ENCODE results near the gene GAS2L3.
"Not testable (repeated sequence)": the region's sequence is repeated elsewhere in the genome, so short reads cannot be mapped to it uniquely, and the experiment has no call there.

The GAS2L3 gene

DNA sequence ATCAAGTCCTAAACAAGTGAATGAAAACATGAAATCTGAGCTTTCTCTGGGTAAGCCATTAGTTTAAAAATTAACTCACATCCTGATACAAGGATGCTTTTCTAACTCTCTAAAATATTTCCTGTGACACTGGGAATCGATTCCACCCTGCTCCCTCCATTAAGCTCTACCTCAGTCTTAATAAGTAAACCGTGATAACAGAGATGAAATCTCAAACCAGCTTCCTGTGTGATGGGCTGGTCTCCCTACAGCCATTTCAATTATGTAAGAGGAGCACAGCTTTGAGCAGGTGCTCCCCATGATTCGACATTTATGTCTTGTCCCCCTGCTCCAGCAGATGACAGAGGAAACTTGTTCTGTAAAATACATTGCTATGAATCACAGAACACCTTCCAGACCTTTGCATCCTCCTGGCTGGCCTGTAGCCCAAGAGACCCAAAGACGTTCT is 59.0 kb downstream of the GAS2L3 start:
- TF ChIP-seq, protein P1, sequence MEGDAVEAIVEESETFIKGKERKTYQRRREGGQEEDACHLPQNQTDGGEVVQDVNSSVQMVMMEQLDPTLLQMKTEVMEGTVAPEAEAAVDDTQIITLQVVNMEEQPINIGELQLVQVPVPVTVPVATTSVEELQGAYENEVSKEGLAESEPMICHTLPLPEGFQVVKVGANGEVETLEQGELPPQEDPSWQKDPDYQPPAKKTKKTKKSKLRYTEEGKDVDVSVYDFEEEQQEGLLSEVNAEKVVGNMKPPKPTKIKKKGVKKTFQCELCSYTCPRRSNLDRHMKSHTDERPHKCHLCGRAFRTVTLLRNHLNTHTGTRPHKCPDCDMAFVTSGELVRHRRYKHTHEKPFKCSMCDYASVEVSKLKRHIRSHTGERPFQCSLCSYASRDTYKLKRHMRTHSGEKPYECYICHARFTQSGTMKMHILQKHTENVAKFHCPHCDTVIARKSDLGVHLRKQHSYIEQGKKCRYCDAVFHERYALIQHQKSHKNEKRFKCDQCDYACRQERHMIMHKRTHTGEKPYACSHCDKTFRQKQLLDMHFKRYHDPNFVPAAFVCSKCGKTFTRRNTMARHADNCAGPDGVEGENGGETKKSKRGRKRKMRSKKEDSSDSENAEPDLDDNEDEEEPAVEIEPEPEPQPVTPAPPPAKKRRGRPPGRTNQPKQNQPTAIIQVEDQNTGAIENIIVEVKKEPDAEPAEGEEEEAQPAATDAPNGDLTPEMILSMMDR (IDR thresholded peaks at IDR 0.05; ENCODE audit: control insufficient read depth, extremely low read depth, insufficient read depth): no peak
- H3K4me3 ChIP-seq (ENCODE audit: low read depth, low read length): no peak overlapping the region
- no peak for DNase-seq (ENCODE audit: low read depth)

DNA sequence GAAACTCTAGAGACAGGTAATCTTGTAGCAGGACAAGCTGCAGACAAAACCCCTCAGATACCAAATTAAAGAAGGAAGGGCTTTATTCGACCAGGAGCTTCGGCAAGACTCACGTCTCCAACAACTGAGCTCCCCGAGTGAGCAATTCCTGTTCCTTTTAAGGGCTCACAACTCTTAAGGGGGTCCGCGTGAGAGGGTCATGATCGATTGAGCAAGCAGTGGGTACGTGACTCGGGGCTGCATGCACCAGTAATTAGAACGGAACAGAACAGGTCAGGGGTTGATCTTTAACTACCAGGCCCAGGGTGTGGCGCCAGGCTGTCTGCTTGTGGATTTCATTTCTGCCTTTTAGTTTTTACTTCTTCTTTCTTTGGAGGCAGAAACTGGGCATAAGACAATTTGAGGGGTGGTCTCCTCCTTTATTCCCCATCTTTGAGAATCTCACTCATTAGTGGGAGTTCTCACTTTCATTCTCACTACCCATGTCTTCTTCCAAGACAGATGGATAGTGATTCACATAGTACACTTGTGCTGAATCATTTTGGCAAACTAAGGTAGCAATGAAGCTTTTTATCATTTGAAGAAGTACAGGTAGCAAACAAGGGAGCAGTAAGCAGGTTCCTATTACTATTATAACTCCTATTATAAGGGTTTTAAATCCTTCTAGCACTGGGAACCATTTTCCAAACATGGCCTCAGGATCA is 59.8 kb downstream of the GAS2L3 start:
- not testable (repeated sequence) for DNase-seq (ENCODE audit: low read depth); H3K4me3 ChIP-seq (ENCODE audit: low read depth, low read length)

DNA sequence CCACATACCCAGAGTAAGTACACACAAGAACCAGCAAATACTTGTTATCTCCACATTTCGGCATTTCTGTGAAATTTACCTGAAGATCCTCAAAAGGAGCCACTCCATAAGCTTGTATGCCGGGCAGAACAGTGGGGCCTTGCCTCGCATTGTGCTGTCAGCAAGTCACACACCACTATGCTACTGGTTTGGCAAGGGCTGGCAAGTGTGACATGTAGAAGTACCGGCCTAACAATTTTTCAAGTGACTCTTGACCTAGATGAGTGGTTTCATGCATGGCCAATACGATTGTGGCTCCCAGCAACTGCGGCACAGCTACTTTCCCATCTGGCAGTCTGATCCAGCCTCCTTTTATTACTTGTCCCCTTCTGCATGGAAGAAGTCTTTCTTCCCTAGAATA is 69.8 kb downstream of the GAS2L3 start:
- no peak for DNase-seq (ENCODE audit: low read depth)
- H3K4me3 ChIP-seq (ENCODE audit: low read depth, low read length): no peak overlapping the region
- TF ChIP-seq, protein P1 (IDR thresholded peaks at IDR 0.05; ENCODE audit: control insufficient read depth, extremely low read depth, insufficient read depth): no peak

DNA sequence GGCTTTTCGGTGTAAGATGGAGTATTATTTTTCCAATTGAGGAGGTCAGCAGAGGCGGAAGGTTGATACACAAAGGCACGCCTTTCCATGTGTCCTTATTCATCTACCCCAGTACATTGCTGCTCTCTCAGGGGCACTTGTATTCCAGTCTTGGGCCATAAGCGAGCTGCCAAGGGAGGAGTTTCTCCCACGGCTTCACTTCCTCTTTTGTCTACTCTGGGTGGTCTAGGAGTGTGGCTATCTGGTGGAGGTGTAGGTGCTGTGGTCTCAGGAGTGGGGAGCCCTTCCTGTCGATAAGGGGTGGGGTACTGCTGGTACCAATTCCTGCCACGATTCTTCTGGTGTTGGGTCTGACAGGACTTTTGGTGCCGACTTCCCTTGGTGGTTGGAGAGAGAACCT is 73.4 kb downstream of the GAS2L3 start:
- no peak overlapping the region for H3K4me3 ChIP-seq (ENCODE audit: low read depth, low read length)
- TF ChIP-seq, protein P1 (IDR thresholded peaks at IDR 0.05; ENCODE audit: control insufficient read depth, extremely low read depth, insufficient read depth): no peak
- no peak for DNase-seq (ENCODE audit: low read depth)

DNA sequence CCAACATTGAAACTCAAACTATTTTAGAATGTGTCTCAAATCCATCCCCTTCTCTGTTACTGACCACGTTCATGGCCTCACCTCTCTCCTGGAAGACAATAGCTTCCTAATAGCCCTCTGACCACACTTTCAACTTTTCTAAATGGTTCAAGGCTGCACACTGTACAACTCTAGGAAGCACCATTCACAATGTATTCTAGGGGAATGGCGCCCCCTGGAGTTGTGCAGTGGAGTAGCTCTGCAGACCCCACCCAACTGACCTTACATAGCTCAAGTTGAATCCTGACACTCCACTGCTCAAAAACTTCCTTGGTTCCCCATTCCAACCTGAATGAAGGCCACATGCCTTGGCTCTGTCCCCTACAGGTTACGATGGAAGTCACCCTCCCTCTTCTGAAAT is 77.6 kb downstream of the GAS2L3 start:
- H3K4me3 ChIP-seq (ENCODE audit: low read depth, low read length): no peak overlapping the region
- no peak for DNase-seq (ENCODE audit: low read depth)
- TF ChIP-seq, protein P1 (IDR thresholded peaks at IDR 0.05; ENCODE audit: control insufficient read depth, extremely low read depth, insufficient read depth): 0 out of 2 replicates have a peak, but pooled peaks have one; percentile 7

DNA sequence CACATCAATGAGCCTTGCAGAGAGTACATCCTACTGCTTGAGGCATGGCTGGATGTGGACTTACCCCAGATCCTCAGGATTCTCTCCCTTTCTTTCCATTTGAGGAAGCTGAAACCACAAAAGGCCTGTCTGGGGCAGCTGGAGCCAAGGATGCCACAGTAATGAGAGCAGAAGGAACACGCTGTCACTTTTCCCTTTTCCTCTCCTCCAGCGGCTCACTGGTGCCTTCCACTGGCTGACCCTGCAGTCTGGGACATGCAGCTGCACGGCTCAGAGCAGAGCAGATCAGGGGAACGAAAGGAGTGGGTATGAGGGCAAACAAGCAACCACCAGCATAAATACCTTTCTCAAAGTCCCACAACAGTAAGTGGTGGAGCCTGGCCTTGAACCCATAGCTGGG is 78.2 kb downstream of the GAS2L3 start:
- DNase-seq (ENCODE audit: low read depth): no peak
- TF ChIP-seq, protein P1 (IDR thresholded peaks at IDR 0.05; ENCODE audit: control insufficient read depth, extremely low read depth, insufficient read depth): peak; percentile 29
- no peak overlapping the region for H3K4me3 ChIP-seq (ENCODE audit: low read depth, low read length)

DNA sequence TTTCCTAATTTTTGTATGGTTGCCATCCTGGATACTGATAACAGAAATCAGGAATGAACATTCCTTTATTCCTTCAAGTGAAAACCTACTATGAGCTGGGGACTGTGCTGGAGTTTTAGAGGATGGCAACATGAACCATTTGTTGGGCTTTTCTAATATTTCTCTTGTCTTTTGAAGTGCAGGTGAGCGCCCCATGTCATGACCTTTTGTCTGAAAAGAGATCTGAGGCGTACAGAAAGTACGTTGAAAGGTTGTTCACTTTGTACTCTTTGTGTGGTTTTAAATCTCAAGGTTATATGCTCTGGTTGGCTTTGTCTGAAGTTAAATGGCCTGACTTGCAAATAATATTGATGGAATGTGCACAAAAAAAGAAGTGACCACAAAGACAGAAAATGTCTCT is 79.0 kb downstream of the GAS2L3 start:
- no peak for DNase-seq (ENCODE audit: low read depth)
- no peak overlapping the region for H3K4me3 ChIP-seq (ENCODE audit: low read depth, low read length)
- TF ChIP-seq, protein P1 (IDR thresholded peaks at IDR 0.05; ENCODE audit: control insufficient read depth, extremely low read depth, insufficient read depth): no peak

Measured in LNCaP clone FGC (cell line).